Choroid plexus epithelial cell (primary cell): Measurements from ENCODE around the gene OR2A2.
"Not testable (repeated sequence)": the region's sequence is repeated elsewhere in the genome, so short reads cannot be mapped to it uniquely, and the experiment has no call there.

Experiments used
- DNase-seq: peaks from one replicate; pipeline ENCODE4 v3.0.0-alpha.2; 2010; ENCODE audit warnings: low read depth
- H3K4me3 ChIP-seq: 2 replicates; pipeline ENCODE4 v1.5.1; 2011; ENCODE audit warnings: low read depth, mild to moderate bottlenecking, control low read depth, low read length, moderate library complexity
- TF ChIP-seq, protein P1 (sequence below): conservative IDR thresholded peaks from 2 replicates; pipeline ENCODE4 v1.5.1; 2011; ENCODE audit warnings: low read depth, mild to moderate bottlenecking, control low read depth, inconsistent platforms, low read length, moderate library complexity

The OR2A2 gene

DNA sequence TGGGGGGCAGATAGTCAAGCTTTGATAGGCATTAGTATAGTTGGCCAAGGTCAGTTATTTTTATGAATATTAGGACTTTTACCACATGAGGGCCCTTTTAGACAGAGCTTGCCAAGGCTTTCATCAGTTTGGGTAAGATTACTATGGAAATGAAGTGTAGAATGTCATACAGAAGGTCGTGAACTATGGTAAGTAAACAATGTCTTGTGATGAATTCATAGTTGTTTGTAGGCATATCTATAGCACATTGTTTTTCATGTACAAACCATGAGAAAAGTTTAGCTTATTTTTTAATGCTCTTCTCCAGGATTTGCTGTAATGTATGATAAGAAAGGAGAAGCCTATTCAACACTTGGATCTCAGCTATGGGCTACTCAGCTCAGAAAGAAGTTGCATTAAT, 4.3 kb downstream of the OR2A2 start:
- no peak overlapping the region for H3K4me3 ChIP-seq
- peak; percentile 21 for DNase-seq
- TF ChIP-seq, protein P1, sequence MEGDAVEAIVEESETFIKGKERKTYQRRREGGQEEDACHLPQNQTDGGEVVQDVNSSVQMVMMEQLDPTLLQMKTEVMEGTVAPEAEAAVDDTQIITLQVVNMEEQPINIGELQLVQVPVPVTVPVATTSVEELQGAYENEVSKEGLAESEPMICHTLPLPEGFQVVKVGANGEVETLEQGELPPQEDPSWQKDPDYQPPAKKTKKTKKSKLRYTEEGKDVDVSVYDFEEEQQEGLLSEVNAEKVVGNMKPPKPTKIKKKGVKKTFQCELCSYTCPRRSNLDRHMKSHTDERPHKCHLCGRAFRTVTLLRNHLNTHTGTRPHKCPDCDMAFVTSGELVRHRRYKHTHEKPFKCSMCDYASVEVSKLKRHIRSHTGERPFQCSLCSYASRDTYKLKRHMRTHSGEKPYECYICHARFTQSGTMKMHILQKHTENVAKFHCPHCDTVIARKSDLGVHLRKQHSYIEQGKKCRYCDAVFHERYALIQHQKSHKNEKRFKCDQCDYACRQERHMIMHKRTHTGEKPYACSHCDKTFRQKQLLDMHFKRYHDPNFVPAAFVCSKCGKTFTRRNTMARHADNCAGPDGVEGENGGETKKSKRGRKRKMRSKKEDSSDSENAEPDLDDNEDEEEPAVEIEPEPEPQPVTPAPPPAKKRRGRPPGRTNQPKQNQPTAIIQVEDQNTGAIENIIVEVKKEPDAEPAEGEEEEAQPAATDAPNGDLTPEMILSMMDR = no peak

DNA sequence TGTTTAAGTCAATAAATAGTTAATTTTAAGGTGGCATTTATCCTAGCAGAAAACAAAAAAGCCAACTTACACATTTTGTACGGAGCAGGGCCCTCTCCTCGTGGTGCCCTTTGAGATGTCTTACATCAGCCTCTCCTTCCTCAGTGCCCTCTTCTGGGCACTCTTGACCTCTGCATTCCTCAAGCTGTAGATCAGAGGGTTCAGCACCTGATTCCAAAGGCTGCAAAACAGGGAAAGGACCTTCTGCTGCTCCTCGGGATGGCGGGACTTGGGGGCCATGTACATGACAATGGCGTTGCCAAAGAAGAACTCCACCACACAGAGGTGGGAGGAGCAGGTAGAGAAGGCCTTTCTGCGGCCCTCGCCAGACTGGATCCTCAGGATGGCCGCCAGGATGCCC, 9.0 kb downstream of the OR2A2 start:
- TF ChIP-seq, protein P1 = no peak
- DNase-seq = no peak

DNA sequence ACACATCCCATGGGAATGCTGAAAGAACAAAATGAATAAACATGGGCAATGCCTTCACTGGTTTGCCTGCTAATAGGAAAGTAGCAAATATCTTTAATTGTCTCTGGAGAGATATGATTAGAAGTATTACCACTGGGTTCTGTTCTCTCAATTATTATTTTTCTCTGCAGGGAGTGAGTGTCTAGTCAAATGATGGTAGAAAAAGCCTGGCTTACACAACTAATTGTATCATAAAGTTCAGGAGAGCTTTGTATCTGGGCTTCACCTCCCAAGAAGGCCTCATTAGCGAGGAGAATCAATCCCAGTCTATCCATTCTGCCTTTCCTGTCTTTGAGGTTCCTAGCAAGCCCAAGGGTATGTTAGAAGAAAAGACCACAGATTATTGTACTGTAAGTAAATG, 13.5 kb downstream of the OR2A2 start, which contains the start of gene OR2A14:
Gene OR2A14, plus strand, starts transcription at position 301 of the 400 bp plus-strand sequence. CDS start 5,937 bp downstream, outside the sequence.
- DNase-seq = no peak
- TF ChIP-seq, protein P1 = no peak

More for the DNA sequence above, 9.0 kb downstream of the OR2A2 start:
- H3K4me3 ChIP-seq = no peak overlapping the region

DNA sequence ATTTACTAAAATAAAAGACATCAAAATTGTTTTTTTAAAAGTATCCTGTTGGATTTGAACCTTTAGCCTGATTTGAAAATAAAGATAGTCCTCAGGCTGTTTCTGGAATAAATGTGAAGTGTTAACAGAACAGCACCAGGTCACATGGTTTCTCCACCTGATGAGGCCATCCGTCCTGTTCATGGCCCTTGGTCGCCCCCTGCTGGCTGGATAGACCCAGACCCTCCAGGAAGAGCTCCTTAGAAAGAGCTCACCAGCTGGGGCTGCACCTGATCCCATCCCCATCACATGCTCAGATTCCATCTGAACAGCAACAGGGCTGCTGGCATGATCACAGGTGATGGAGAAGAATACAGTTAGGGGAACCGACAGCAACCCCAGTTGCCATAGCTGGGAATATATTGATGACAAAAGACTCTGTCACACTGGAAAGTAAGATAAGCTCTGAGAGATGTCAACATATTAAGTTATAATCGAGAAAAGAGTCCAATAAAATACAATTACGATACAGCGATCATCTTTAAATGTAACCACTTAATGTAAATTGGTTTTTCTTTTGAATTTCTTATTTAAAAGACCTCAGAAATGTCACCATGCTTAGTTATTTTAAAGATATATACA, 18.4 kb downstream of the OR2A2 start:
- DNase-seq = peak; percentile 94
- TF ChIP-seq, protein P1 = peak; percentile 98
- H3K4me3 ChIP-seq = no peak overlapping the region

More for the DNA sequence above, 13.5 kb downstream of the OR2A2 start, which contains the start of gene OR2A14:
- no peak within 1 kb of the TSS for H3K4me3 ChIP-seq

DNA sequence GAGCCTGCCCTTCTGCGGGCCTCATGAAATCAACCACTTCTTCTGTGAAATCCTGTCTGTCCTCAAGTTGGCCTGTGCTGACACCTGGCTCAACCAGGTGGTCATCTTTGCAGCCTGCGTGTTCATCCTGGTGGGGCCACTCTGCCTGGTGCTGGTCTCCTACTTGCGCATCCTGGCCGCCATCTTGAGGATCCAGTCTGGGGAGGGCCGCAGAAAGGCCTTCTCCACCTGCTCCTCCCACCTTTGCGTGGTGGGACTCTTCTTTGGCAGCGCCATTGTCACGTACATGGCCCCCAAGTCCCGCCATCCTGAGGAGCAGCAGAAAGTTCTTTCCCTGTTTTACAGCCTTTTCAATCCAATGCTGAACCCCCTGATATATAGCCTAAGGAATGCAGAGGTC, 20.2 kb downstream of the OR2A2 start:
- H3K4me3 ChIP-seq, DNase-seq: not testable (repeated sequence)

DNA sequence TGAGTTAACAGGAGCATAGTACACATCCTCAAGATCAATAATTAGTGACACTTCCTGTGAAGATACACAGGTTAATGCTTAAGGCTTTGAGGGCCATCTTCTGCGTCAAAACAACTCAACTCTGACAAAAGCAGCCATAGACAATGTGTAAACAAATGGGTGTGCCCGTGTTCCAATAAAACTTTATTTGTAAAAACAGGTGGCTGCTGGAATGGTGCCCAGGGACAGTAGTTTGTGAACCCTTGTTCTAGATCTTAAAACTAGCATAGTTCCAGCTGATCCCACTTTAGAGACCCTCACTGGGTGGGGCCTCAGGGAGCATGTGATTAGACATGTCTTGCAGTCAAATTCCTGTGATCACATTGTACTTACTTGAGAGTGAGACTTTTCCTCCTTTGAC, 21.3 kb downstream of the OR2A2 start:
- TF ChIP-seq, protein P1 = no peak
- H3K4me3 ChIP-seq = no peak overlapping the region
- DNase-seq = no peak

DNA sequence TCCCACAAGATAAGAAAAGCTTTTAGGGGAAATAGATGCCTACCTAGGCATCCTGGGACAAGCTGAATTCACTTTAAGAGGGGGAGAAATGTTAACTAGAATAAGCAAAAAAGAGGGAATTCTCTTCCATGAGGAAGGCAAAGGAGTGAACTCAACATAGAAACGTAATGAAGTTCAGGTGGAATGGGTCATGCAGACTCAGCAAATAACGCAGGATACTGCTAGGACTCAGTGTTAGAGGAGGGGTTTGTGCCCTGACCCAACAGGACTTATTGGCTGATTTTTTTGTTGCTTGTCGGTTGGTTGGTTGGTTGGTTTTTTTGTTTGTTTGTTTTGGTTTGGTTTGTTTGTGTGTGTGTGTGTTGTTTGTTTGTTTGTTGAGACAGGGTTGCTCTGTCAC, 22.9 kb downstream of the OR2A2 start:
- TF ChIP-seq, protein P1 = no peak
- no peak for DNase-seq
- no peak overlapping the region for H3K4me3 ChIP-seq
